GM19467 (cell line): ENCODE data around the gene FBXW2.

Experiments
- ATAC-seq: cut with Tn5 transposase; IDR thresholded peaks from one replicate; pipeline ENCODE4 v1.9.1; 2021; ENCODE audit warnings: mild to moderate bottlenecking, moderate library complexity; ENCODE audit not compliant: unreplicated experiment

The FBXW2 gene

GRCh38 chr9:120715389-120715924 lies 77.8 kb downstream of the FBXW2 start:
- ATAC-seq, result no peak

DNA sequence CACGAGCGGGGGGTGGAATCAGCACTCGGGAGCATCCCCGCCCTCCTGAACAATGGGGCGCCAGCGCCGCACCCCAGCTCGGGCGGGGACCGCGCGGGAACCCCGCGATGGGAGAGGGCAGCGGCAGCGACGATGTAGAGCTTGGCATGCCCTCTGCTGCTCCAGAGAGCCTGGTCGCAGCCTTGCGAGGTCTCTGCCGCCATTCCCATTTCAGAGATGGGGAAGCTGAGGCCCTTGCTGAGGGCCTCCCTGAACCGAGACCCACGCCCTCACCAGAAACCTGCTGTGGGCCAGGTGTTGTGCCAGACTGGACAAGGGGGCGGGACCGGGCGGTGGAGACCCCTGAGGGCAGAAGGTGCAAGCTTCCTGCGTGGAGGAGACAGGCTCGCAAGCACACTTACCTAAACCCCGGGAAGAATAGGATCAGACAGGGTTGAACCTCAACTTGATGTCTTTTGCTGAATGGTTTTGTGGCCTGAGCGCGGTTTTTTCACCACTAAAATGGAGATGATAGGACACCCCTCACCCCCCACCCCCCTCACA lies 78.3 kb downstream of the FBXW2 start:
- ATAC-seq, result peak; percentile 4

DNA sequence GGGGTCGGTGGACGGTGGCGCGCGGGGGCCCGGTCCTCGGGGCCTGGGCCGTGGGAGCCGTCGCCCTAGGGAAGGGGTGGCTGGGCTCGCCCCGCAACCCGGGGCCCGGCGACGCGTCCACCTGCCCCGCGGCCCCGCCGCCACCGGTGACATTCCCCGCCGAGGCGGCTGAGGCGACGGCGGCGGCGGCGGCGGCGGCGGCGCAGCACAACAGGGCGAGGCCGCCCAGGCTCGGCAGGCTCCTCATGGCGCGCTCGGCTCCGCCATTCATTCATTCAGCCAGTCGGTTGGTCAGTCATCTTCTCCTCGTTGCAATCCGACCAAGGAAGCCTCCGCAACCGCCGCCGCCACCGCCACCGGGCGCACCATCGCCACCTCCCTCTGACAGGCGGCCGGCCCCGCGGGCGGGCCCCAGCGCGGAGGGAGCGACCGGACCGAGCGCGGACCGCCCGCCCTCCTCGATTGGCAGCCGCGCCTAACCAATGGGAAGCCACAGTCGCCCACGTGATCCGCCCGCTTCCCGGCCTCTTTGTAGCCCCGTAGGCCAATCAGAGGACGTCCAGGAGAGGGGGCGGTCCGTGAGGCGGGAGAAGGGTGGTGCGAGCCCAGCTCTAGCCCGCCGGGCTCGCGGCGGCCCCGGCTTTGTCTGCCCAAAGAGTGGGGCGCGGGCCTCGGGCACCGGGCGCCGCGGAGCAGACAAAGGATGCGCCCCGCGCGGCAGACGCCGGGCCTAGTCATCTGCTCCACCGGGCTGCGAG lies 78.9 kb downstream of the FBXW2 start, which contains the start of gene MEGF9:
MEGF9 (minus strand) TSS at position 383 of the 758 bp plus-strand sequence; CDS start at position 271, 112 bp downstream.
- ATAC-seq, result peak; percentile 96

GRCh38 chr9:120713257-120714087 lies 79.7 kb downstream of the FBXW2 start:
- ATAC-seq, result no peak

DNA sequence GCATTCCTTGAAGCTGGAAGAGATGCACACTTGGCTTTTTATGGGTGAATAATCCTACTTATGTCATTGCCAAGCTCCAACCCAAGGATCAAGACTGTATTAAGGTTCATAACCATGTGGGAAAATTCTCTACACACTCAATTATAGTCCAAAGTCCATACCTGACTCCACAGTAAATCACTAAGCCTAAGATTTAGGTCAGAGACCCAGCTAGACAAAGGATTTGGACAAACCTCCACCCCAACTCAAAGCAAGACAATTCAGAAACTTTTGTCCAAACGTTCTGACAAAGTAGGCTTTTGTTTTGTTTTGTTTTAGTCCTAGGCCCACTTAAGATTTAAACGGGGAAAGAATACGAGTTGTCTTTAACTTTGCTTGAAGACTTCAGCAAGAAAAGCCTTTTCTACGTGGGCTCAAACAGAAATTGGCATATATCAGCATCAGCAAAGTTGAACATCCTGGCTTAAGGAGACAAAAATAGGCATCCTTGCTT lies 80.6 kb downstream of the FBXW2 start:
- no peak for ATAC-seq

GRCh38 chr9:120711841-120712538 lies 81.2 kb downstream of the FBXW2 start:
- ATAC-seq, result no peak

DNA sequence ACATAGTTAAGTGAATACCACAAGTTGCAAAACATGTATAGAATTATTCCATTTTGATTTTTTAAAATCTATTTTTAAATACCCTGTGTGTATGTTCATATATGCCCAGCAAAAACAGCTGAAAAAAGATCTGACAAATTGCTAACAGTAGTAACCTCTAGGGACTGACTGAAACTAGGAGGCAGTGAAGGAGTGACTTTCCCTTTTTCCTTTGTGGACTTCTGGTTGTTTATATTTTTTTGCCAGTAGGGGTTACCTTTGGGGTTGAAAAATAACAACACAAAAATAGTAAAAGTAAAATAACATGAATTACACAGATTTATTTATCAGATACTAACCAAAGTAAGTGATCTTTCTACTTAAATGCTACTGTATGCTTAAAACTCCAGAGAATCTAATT lies 81.9 kb downstream of the FBXW2 start:
- no peak for ATAC-seq

GRCh38 chr9:120710110-120710981 lies 82.9 kb downstream of the FBXW2 start:
- no peak for ATAC-seq

- ATAC-seq, result no peak
Observed at GRCh38 chr9:120708526-120709224, 84.5 kb downstream of the FBXW2 start.

GRCh38 chr9:120707170-120707569 lies 86.0 kb downstream of the FBXW2 start:
- ATAC-seq, result no peak
